Measurements from ENCODE around the gene AQP12A. TPM values are rescaled to one million over a fixed set of nuclear protein-coding genes. Genes with fewer than 3 reads are reported as not detected.
"Not testable (repeated sequence)": the region's sequence is repeated elsewhere in the genome, so short reads cannot be mapped to it uniquely, and the experiment has no call there.

Gene AQP12A, protein sequence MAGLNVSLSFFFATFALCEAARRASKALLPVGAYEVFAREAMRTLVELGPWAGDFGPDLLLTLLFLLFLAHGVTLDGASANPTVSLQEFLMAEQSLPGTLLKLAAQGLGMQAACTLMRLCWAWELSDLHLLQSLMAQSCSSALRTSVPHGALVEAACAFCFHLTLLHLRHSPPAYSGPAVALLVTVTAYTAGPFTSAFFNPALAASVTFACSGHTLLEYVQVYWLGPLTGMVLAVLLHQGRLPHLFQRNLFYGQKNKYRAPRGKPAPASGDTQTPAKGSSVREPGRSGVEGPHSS
- total RNA-seq (2013; cell fraction: nucleolus; rRNA removed), result not detected in 2 replicates
- not detected in 2 replicates for total RNA-seq (2014; rRNA removed)
- not detected in 2 replicates for total RNA-seq (2014; rRNA removed; fragmentation: Illumina TruSeq; extraction: Trizol)
- total RNA-seq (2021), result not detected in 2 replicates
- polyA plus RNA-seq (2011; ENCODE audit: low read depth), result not detected
- polyA plus RNA-seq (2011; rRNA removed), result not detected in 2 replicates
- polyA plus RNA-seq (2011; cell fraction: cytosol; rRNA removed), result not detected in 2 replicates
- not detected in 2 replicates for polyA plus RNA-seq (2011; cell fraction: nucleus; rRNA removed)
- not detected in 2 replicates for polyA plus RNA-seq (2012)
- polyA plus RNA-seq (2014; fragmentation: Illumina TruSeq; extraction: Trizol), result not detected in 2 replicates
- not detected for polyA plus RNA-seq (2014; fragmentation: Nextera tagmentation; extraction: Ambion mirVana)
- polyA plus RNA-seq (2014; rRNA removed), result not detected in 2 replicates
- polyA plus RNA-seq (2016; fragmentation: Nextera tagmentation; extraction: Ambion mirVana), result not detected
- not detected in 2 replicates for polyA minus RNA-seq (2011; rRNA and poly(A)+ RNA removed)
- polyA minus RNA-seq (2011; cell fraction: cytosol; rRNA and poly(A)+ RNA removed), result not detected in 2 replicates
- not detected in 2 replicates for polyA minus RNA-seq (2011; cell fraction: nucleus; rRNA and poly(A)+ RNA removed)
- not detected for Bru-seq, nascent RNA
- BruChase-seq, experiment 1, labeled RNA remaining after a 6-hour chase, result not detected
- not detected for BruChase-seq, experiment 2, labeled RNA remaining after a 2-hour chase
- long read RNA-seq, experiment 1, result 0 reads
- long read RNA-seq, experiment 2, result 0 reads

DNA sequence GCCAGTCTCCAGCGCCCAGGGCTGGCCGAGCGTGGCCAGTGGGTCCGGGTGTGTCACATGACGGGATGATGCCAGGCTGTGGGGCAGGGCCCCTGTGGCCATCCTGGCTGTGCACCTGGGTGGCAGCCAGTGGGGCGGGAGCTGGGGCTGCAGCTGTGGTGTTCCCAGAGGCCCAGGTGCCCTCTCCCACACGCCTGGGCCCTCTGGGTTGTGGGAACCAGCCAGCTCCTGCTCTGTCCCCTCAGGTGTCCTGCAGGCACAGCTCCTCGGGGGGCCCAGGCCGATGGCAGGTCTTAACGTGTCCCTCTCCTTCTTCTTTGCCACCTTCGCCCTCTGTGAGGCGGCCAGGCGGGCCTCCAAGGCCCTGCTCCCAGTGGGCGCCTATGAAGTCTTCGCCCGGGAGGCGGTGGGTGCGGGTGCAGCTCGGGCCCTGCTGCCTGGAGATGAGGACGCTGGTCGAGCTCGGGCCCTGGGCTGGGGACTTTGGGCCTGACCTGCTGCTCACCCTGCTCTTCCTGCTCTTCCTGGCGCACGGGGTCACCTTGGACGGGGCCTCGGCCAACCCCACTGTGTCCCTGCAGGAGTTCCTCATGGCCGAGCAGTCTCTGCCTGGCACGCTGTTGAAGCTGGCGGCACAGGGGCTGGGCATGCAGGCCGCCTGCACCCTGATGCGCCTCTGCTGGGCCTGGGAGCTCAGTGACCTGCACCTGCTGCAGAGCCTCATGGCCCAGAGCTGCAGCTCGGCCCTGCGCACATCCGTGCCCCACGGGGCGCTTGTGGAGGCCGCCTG is at the start of gene AQP12A:
Gene AQP12A (plus strand): TSS at position 236 of the 790 bp plus-strand sequence. CDS start 48 bp downstream, at position 284.
- H4K20me1 ChIP-seq (ENCODE audit: control insufficient read depth, insufficient read depth); in situ Hi-C loops (cut with MboI); BruUV-seq (replicated peaks); H3K36me3 ChIP-seq (ENCODE audit: control insufficient read depth in 2 of 2, insufficient read depth in 2 of 2, low read length in 1 of 2); CTCF ChIA-PET; H3K4me3 ChIP-seq; FAIRE-seq; H2AFZ ChIP-seq (ENCODE audit: control insufficient read depth, low read depth, low read length); H3K79me2 ChIP-seq (ENCODE audit: control insufficient read depth, insufficient read depth, low read length); POLR2A ChIA-PET; SMC1A ChIA-PET (ENCODE audit: uncharacterized antibody, unreplicated experiment); ATAC-seq; H3K9ac ChIP-seq (ENCODE audit: control insufficient read depth, insufficient read depth, low read length); H3K27ac ChIP-seq (ENCODE audit: control insufficient read depth, insufficient read depth); H3K4me2 ChIP-seq (ENCODE audit: control insufficient read depth, insufficient read depth); H3K4me1 ChIP-seq (ENCODE audit: control insufficient read depth, insufficient read depth, low read length); intact Hi-C loops (cut with micrococcal nuclease; ENCODE audit: unreplicated experiment); DNase-seq (ENCODE audit: low read depth, low spot score); H3K9me3 ChIP-seq (replicated peaks; ENCODE audit: control insufficient read depth, insufficient read depth, low read length); H3K27me3 ChIP-seq (replicated peaks in 1 of 2; ENCODE audit: control insufficient read depth in 2 of 2, insufficient read depth in 2 of 2, low read length in 1 of 2); RAD21 ChIA-PET (ENCODE audit: unreplicated experiment): not testable (repeated sequence)
- WGBS (ENCODE audit: insufficient coverage, insufficient replicate concordance, low lambda C conversion rate, missing lambda C conversion rate), result 60% methylated on average over 8 of the region's 37 CpGs
